GM21447 (cell line): ENCODE data around the gene OBI1.
"Not testable (repeated sequence)": the region's sequence is repeated elsewhere in the genome, so short reads cannot be mapped to it uniquely, and the experiment has no call there.

Experiments
- ATAC-seq: cut with Tn5 transposase; IDR thresholded peaks from one replicate; pipeline ENCODE4 v1.9.1; 2021; ENCODE audit not compliant: unreplicated experiment

Gene OBI1

GRCh38 chr13:78649997-78650716 is 8.8 kb downstream of the OBI1 start:
- no peak for ATAC-seq

DNA sequence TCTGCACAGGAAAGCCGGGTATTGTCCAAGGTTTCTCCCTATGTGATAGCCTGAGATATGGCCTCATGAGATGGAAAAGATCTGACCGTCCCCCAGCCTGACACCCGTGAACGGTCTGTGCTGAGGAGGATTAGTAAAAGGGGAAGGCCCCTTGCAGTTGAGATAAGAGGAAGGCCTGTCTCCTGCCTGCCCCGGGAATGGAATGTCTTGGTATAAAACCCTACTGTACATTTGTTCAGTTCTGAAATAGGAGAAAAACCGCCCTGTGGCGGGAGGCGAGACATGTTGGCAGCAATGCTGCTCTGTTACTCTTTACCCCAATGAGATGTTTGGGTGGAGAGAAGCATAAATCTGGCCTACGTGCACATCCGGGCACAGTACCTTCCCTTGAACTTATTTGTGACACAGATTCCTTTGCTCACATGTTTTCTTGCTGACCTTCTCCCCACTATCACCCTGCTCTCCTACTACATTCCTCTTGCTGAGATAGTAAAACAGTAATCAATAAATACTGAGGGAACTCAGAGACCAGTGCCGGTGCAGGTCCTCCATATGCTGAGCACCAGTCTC is 11.8 kb downstream of the OBI1 start:
- not testable (repeated sequence) for ATAC-seq

GRCh38 chr13:78638216-78638615 is 20.7 kb downstream of the OBI1 start:
- no peak for ATAC-seq

GRCh38 chr13:78636495-78636894 is 22.5 kb downstream of the OBI1 start:
- ATAC-seq, result no peak

DNA sequence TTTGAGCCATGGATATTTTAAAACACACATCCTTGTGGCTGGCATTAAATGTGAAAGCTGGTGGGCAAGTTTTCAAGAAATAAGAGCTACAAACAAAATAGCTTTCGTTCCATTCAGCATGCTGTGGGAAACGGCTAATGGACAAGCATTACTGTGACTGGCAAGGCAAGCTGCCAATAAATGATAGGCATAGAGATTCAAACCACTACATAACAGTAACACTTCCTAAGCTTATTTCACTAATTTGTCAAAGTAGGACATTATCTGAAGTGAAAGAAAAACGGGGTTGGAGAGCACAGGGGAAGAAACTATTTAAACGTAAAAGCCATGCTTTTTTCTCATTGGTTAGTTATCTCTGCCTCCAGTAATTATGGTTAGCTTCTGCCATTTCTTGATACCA is 26.0 kb downstream of the OBI1 start:
- ATAC-seq, result no peak

DNA sequence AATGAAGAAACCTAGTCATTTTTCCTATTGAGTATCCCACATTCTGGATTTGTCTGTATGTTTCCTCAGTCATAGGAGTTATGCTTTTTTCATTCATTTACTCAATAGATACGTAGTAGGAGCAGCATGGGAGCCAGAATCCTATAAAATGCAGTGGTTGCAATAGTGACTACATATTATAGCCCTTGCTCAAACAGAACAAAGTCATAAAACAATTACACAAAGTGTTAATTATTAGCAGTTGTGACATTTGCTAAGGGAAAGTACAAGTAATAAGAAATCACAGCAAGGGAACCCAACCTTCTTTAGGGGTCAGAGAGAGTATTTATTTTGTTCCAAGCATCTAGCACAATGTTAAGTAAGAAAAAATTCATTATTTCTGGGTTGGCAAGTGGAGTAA is 27.9 kb downstream of the OBI1 start:
- ATAC-seq, result no peak

DNA sequence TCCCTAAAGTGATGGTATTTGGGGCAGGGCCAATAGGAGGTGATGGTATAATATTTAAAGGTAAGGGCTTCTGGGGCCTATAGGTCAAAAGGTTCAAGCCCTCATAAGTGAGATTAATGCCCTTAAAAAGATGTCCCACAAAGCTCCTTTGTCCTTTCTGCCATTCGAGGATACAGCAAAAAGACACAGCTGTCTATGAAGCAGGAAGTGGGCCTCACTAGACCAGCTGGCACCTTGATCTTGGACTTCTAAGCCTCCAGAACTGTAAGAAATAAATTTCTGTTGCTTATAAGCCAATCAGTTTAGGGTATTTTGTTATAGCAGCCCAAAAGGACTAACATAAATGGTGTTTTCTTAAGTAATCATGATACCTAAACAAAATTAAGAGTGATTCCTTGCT is 28.4 kb downstream of the OBI1 start:
- ATAC-seq, result no peak

GRCh38 chr13:78625384-78625783 is 33.6 kb downstream of the OBI1 start:
- ATAC-seq, result no peak

DNA sequence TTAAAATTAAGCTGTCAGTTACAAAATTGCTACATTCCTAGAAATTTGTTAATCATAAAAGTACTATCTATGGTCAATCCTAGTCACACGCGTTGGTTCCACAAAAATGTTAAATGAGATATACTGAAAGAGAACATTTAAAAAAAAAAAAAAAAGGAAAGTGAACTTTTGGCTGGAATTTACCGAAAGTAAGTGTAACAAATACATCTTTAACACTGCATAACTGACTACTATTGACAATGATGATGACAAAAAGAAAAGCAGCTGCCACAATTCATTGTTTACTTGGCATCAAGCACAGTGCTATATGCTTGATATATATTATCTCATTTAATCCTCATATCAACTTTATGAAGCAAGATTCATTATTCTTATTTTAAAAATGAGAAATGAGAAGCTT is 35.8 kb downstream of the OBI1 start:
- no peak for ATAC-seq

DNA sequence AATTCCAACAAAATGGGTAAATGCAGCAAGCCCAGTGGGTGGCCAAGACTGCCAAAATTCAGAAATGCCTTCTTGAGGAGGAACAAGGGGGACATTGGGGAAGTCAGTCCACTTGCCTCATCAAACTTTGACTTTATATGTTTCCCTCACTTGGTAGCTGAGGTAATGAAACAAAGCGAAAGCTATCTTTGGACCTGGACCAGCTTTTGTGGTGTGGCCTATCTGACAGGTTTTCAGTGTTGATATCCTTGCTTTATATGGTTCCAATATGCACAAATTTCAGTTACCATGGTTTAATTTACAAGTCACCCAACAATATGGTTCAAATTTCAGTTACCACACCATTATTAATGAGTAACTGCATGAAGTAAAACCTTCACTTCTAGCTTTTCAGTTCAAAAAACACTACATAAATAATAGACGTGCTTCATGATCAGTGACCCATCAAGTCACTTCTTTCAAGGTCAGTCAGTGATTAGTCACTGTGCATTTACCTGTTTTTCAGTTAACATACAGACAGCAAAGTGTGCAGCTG is 38.0 kb downstream of the OBI1 start:
- ATAC-seq, result no peak

DNA sequence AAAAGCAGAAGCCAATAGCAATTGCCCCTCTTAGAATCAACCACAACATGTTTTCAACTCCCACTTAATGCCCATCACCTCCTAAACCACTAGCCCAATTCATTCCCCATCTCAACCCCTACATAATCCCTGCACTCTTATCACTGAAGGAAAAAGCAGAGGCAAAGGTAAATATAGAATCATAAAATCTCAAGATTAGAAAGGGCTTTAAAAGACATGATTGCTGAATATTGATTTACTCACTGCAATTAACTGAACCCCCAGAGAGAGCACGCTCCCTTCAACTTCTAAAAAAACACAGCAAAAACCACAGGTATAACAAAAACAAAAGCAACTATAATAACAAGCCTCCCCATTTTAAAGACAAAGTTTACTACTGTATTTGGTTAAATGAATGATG is 40.5 kb downstream of the OBI1 start:
- ATAC-seq, result no peak

- no peak for ATAC-seq
Observed at GRCh38 chr13:78611040-78611439, 47.9 kb downstream of the OBI1 start.

GRCh38 chr13:78610381-78610883 is 48.5 kb downstream of the OBI1 start:
- no peak for ATAC-seq

DNA sequence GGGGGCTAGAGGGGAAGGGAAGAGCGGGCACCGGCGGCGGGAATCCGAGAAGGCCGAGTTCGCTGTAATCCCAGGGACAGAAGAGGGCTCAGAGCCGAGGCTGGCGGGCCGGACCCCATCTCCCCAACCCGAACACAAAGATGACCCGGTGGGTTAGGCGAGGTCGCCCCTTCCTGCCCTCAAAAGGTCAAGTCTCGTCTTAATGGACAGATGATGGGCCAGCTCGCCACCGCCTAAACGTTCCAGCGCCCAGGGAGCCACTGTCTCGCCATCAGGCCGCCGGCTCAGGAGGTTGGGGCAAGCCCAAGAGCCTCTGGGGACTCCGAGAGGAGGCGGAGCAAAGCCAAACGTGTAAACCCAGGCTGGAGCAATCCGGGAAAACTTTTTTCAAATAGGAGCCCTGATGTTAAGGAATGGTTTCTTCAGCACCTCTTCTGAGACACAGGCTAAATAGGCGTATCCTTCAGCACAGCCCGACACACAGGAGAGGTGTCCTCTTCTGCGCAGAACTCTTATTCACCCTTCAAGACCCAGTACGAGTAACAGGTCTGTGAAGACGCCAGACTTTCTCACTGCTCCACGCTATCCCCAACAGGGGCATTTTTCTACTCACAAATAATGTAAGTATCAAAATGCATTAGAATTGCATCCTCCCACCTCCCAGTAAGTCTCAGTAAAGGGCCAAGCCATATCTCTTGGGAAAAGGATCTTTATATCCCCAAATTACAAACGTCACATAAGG is 49.3 kb downstream of the OBI1 start:
- no peak for ATAC-seq

GRCh38 chr13:78608688-78609463 is 50.1 kb downstream of the OBI1 start:
- no peak for ATAC-seq

GRCh38 chr13:78608252-78608687 is 50.7 kb downstream of the OBI1 start:
- no peak for ATAC-seq

DNA sequence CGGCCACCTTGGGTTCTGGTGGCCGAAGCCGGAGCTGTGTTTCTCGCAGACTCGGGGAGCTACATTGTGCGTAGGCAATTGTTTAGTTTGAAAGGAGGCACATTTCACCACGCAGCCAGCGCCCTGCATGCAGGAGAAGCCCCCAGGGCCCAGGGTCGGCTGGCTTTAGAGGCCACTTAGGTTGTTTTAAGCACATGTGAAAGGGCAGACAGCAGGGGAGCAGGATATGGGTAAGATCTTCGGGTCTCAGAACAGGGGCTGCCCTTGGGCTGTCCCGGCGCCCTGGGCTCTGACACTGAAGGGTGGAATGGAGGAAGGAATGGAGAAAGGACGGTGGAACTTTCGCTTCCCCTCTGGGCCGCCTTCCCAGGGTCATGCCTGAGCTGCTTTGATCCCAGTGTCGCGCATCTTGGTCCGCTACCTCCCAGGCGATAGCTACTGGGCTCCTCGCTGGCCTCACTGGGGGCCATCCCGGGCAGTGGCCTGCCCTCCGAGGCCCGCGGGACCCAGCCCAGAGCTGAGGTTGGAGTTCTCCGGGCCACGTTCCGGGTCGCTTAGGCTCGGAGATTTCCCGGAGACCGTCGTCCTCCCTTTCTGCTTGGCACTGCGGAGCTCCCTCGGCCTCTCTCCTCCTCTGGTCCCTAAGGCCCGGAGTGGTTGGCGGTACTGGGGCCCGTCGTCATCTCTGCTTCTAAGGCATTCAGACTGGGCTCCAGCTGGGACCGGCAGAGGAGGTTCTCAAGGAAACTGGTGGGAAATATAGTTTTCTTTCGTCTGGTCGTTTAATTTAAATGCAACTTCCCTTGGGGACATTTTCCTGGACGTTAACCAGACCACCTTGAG is 51.3 kb downstream of the OBI1 start:
- ATAC-seq, result no peak

DNA sequence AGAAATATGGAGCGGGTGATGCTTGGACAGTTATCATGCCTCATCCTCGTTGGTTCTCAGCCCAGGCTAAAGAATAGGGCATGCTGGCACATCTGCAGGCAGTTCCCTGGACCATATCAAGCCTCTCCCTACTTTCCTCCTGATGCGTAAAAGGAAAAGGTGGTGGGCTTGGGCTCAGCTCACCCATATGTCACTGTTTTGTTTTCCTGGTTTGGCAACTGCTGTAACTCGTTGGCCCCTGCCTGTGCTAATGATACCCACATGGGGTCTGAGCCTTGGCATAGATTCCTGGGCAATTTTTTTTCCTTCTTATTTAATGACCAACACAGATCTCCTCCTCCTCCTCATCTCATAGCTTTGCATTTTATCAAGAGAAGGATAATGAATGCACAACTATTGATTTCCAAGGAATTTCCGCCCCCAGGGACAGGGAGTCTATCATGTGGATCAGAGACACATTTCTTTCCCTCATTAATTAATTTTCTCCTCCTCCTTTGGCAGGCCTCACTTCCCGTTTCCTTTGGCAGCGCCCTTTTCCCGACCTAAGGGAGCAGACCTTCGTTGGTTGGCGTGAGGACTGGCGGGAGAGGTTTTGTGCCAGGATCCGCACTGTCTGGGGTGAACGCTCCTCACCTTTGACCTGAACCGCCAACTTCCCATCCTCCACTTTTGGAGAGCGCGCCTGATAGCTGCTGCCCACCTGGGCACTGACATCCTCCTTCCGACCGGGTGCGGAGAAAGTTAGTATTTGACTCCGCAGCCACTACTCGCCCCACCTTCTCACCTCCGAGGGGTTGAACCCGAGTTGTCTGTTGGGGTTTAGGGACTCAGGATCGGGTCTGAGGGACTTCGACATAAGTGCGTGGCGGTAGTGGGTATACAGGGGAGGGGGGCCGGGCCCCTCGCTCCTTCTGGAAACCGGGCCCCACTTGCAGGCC is 52.2 kb downstream of the OBI1 start:
- ATAC-seq, result no peak
